Keratinocyte (primary cell): ENCODE results near the gene GGTLC2.

Source experiments
- EZH2 ChIP-seq: IDR thresholded peaks from one replicate; pipeline ENCODE4 v1.6.1; 2012; ENCODE audit warnings: inconsistent platforms, mild to moderate bottlenecking, low read length, moderate library complexity
- TF ChIP-seq, protein P1 (sequence below), 3 experiments: IDR thresholded peaks in 1 of 3; conservative IDR thresholded peaks in 1 of 3; optimal IDR thresholded peaks in 1 of 3; 2 replicates in 2 of 3; 3 replicates in 1 of 3; pipeline versions ENCODE3 to v1.5.1; 2011; ENCODE audit warnings: low read length in 3 of 3, mild to moderate bottlenecking in 3 of 3, moderate library complexity in 2 of 3, control low read depth in 1 of 3, inconsistent platforms in 1 of 3; ENCODE audit not compliant: insufficient read depth in 2 of 3; ENCODE audit errors: extremely low read depth in 1 of 3

DNA sequence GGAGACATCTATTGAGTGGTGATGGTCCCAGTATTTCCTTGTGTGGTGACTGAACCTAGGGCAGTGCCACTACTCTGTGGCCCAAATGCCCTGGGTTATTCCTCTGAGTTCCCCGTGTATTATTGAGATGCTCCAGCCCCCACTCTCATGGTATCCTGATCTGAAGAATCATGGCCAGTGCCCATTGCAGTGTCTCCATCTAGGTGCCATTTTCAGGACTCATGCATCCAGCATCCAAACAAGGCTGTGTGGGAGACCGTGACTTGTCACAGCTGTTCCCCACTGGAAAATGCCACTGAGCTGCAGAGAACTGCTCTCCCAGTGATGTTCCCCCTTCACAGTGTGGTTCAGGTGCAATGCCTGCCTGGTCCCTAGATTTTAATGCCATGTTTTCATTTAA is 24.7 kb downstream of the GGTLC2 start:
- TF ChIP-seq, protein P1, sequence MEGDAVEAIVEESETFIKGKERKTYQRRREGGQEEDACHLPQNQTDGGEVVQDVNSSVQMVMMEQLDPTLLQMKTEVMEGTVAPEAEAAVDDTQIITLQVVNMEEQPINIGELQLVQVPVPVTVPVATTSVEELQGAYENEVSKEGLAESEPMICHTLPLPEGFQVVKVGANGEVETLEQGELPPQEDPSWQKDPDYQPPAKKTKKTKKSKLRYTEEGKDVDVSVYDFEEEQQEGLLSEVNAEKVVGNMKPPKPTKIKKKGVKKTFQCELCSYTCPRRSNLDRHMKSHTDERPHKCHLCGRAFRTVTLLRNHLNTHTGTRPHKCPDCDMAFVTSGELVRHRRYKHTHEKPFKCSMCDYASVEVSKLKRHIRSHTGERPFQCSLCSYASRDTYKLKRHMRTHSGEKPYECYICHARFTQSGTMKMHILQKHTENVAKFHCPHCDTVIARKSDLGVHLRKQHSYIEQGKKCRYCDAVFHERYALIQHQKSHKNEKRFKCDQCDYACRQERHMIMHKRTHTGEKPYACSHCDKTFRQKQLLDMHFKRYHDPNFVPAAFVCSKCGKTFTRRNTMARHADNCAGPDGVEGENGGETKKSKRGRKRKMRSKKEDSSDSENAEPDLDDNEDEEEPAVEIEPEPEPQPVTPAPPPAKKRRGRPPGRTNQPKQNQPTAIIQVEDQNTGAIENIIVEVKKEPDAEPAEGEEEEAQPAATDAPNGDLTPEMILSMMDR (optimal IDR thresholded peaks at IDR 0.05 in 1 of 3, IDR thresholded peaks at IDR 0.05 in 1 of 3, conservative IDR thresholded peaks at IDR 0.05 in 1 of 3; ENCODE audit: extremely low read depth in 1 of 3, insufficient read depth in 2 of 3, low read length in 3 of 3): no peak
- TF ChIP-seq EZH2: no peak
